HG03159 (cell line): ENCODE measurements around the gene CRADD.
"Not testable (repeated sequence)": the region's sequence is repeated elsewhere in the genome, so short reads cannot be mapped to it uniquely, and the experiment has no call there.

Experiments
- ATAC-seq: cut with Tn5 transposase; IDR thresholded peaks from one replicate; pipeline ENCODE4 v1.9.1; 2021; ENCODE audit warnings: mild to moderate bottlenecking, moderate library complexity; ENCODE audit not compliant: unreplicated experiment

CRADD gene

GRCh38 chr12:93781961-93782360 is 104.8 kb downstream of the CRADD start:
- not testable (repeated sequence) for ATAC-seq

DNA sequence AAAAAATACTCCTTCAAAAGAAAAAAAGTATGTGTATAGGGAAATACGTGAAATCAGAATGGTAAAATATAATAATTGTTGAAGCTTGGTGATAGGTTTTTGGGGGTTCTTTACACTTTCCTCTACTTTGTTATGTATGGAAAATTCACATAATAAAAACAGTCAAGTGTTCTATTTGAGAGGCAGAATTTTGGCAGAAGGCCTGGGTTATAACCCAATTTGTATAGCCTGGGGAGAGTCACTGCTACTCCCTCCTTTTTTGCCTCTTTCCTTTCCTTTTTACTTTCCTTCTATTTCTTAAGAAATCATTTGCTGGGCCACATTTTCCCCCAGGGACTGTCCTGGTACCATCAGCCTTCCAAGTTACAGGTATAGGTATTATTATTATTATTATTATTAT is 105.7 kb downstream of the CRADD start:
- no peak for ATAC-seq

- no peak for ATAC-seq
Observed at GRCh38 chr12:93783832-93784231, 106.7 kb downstream of the CRADD start.

- peak; percentile 45 for ATAC-seq
Observed at GRCh38 chr12:93784339-93785086, 107.3 kb downstream of the CRADD start.

DNA sequence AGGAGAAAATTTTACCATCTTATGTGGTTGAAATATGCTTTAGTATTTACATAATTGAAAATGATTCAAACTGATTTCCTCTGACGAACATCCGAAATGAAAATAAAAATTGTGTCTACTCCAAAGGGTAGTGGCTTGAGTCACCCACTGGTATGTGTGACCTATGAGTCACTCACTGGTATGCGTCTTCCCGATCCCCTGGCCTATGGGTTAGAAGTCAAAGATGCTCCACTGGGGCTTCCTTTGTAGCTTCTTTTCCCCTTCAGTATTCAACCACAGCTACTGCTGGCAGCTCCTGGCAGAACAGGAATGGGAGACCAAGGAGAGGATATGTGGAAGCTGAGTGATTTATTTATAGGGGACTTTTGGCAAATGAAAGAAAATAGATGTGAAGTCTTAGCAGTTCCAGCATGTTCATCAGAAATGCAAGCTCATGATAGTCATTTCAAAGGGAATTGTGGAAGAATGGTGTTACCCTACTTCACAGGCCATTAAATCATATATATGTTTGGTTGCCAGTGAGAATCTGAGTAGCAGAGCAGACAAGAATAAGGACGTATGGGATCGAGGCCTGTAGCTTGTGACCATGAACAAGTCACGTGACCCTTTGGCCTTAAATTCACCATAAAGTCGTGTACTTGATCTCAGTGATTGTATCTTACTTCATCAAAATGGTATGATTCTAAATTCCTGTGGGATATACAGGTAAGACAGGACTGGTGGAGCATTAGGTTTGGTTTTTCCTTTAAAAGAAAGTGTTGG is 108.3 kb downstream of the CRADD start:
- no peak for ATAC-seq

DNA sequence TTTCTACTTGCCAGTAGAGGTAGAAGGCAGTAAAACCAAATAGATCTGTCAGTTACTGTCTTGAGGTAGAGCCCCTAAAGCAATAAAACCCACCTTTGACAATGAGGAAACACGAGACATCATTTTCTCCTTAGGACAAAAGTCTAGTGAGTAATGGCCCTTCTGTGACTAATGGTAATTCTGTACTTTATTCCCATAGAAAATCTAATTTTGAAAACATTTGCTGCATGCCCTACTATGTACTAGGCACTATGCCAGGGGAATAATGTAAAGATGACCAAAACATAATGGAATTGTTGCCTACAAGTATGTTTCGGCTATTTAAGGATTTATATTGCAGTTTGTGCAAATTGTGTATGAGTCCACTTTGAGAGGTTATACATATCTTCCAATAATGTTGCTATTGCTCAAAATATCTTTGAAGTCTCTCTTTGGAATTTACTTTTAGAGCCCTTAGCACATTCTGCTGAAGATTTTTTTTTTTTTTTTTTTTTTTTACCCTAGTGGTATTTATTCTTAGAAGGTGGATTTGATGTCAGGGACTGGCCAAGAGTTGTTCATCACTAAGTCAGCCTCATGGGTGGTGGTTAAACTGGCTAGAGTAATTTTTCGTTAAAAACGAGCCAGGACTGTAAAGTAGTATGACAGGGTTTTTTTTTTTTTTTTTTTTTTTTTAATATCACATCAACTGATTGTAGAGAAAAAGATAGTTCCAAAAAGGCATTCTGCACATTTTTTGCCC is 109.7 kb downstream of the CRADD start:
- ATAC-seq = no peak

GRCh38 chr12:93788853-93789252 is 111.7 kb downstream of the CRADD start:
- ATAC-seq = no peak

DNA sequence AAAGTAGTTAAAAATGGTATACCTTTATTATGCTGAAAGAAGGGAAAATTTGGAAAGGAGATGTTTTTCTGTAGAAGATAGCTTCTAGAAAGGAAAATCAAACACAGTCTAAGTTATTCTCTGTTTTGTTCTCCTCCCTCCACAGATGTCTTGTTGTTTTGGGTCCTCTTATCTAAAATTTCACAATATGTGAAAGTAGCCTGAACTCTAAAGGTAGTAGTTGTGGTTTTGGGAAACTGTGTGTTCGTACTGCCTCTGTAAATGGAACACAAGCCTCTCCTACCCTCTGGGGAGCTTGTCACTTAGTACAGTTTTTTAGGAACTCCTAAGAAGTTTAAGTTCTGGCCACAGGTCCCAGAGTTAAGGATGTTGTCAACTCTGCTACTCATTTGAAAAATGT is 112.6 kb downstream of the CRADD start:
- ATAC-seq = no peak

DNA sequence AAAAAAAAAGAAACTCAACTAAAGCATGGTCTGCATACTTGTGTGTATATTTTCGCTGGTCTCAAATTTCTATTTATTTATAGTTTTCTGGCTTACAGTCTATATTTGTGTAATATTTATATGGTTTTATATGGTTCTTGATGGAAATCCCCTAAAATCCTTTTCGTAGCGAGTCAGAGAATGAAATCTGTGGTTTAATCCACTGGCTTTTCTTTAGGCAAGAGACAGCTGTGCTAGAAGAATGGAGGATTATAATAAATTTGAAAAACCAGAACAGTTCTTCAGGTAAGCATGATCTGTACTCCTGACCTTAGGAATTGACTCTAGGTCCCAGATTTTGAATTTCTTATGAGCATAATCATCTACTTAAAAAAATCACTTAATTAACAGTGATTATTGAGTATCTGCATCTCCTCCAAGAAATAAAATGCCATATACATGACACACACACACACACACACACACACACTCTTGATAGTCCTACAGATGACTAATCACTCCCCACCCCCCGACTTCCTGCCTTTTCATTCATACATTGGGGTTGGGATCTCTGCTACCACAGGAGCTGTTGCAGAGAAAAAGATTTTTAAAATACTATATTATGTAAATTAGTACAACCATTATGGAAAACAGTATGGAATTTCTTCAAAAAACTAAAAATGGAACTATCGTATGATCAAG is 113.4 kb downstream of the CRADD start:
- ATAC-seq = no peak

GRCh38 chr12:93793007-93793406 is 115.8 kb downstream of the CRADD start:
- no peak for ATAC-seq

DNA sequence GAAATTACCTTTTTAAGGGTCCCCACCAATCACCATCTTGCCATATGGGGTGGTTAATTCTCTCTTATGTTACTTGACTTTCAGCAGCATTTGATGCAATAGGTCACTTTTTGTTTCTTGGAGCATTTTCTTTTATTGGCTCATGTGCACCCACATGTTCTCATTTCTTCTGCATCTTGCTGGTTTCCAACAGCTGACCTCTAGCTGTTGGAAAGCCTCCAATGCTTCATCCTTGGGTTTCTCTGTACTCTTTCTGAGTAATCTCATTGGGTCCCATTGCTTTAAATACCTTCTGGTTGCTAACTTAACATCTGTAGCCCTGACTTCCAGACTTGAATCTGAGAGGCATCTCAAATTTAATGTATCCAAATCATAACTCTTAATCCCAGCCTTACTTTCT is 116.8 kb downstream of the CRADD start:
- ATAC-seq = no peak

DNA sequence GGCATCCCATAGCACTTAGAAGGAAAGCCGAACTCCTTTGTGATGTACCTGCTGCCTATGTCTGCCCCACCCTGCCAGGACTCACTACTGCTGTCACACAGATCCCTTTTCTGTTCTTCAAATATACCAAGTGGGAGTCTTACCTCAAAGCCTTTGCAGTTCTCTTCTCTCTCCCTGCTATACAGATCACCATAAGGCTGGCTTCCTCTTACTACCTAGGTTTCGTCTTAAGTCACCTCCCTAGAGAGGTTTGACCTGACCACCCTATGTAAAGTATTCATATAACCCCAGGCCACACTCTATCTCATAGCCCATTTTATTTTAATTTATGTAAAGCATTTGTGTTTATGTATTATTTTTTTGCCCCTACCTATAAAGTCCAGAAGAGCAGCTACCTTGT is 117.6 kb downstream of the CRADD start:
- ATAC-seq = no peak

- ATAC-seq = no peak
Observed at GRCh38 chr12:93795352-93795751, 118.2 kb downstream of the CRADD start.

DNA sequence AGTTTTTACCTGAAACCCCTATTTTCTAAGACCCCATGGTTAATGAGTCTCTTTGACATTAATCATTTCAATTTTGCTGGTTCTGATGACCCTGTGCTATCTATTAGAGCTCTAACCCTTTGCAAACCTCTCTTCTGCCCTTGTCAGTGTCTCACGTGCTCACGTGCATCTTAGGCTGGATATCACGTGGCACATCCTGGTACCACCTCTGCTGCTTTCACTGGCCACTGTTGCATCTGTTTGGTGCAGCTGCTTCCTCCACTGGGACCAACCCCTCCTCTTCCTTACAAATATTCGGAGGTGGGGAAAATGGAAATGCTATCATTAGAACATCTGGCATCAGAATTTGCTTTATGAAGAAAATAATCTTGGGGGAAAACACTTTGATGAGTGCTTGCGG is 119.6 kb downstream of the CRADD start:
- ATAC-seq = no peak

- no peak for ATAC-seq
Observed at GRCh38 chr12:93798279-93799151, 121.3 kb downstream of the CRADD start.

GRCh38 chr12:93801666-93802065 is 124.5 kb downstream of the CRADD start:
- ATAC-seq = not testable (repeated sequence)

DNA sequence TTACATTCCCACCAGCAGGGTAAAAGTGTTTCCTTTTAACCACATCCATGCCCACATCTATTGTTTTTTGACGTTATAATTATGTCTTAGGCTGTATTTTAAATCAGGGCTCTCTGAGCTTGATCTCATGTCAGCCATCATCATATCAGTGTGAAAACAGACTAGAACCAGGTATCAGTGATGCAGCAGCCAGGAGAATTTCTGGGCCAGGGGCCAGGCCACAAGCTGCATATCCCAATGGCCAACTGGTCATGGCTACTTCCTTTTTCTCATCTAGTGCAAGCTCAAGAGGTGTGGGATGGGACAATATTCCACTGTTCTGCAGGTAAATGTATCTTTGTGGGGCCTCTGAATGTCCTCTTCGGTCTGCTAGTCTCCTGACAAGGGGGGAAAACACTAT is 125.1 kb downstream of the CRADD start:
- no peak for ATAC-seq

DNA sequence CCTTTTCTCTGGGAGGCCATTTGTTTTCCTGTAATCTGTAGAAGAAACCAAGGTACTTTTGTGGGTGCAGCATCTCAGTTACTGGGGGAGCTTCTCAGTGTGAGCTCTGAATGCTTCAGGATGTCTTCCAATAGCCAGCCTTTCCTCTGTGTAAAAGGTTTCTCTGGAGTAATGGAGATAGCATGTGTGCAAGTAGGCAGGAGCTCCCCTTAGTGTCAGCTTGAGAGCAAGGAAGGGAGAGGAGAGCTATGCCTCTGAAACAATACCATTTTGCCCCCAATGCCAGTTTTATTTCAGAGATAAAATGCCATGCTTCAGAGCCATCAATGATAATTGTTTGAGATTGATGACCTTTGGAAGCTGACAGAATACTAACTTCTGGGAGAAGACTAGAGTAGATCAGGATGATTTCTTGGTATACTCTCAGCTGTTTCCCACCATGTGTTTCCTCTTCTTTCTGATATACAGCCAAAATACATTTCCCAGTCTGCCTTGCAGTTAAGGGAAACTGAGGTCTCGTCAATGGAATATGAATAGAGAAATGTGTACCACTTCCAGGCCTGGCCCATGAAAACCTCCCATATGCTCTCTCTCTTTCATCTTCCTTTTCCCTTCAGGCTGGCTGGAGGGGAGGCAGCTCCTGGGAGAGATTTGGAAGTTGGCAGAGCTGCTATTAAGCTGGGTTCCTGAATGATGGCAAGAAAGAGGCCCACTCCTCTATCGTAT is 125.7 kb downstream of the CRADD start:
- ATAC-seq = no peak

DNA sequence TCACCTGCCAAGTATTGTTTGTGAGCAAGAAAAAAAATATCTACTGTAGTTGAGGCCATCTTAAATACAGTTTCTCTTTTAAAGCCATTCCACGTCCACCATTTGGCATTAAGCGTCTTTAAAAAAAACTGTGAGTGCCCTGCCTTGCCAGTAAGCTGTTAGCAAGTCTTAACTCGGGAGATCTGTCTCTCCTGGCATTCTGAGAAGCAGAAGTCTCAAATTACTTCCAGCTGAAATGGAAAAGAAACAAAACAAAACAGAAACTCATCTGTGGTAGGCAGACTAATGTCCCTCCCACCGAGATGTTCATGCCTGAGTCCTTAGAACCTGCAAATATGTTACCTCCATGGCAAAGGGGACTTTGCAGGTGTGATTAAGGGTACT is 126.2 kb downstream of the CRADD start:
- no peak for ATAC-seq
